ENCODE results near the gene MYL7.

The MYL7 gene

GRCh38 chr7:44117801-44118429 lies 23.2 kb downstream of the MYL7 start:
- H3K27me3 Mint-ChIP-seq (ENCODE audit: low read depth, poor library complexity): no peaks in the 10 kb centered on the region

GRCh38 chr7:44116789-44117666 lies 24.1 kb downstream of the MYL7 start:
- no peak for TF ChIP-seq CTCF (IDR thresholded peaks at IDR 0.05)
- H3K9me3 Mint-ChIP-seq: no peaks in the 10 kb centered on the region
- DNase-seq: no peak
- no peaks in the 10 kb centered on the region for H3K27me3 Mint-ChIP-seq (ENCODE audit: low read depth, poor library complexity)
- H3K4me1 Mint-ChIP-seq: peaks cover 22% of the 10 kb centered on the region
- H3K27ac Mint-ChIP-seq: peak overlapping the region; percentile 42
- peaks cover 44% of the 10 kb centered on the region for H3K36me3 Mint-ChIP-seq (ENCODE audit: low read depth)
- no peak overlapping the region for H3K4me3 Mint-ChIP-seq

More at GRCh38 chr7:44117801-44118429, 23.2 kb downstream of the MYL7 start:
- Mint-ChIP-seq H3K9me3 (no peaks in the 10 kb centered on the region), H3K4me3 (no peak overlapping the region), H3K36me3 (ENCODE audit: low read depth) (peaks cover 44% of the 10 kb centered on the region), H3K4me1 (peaks cover 30% of the 10 kb centered on the region), H3K27ac (peak overlapping the region; percentile 70)
- no peak for DNase-seq
- no peak for TF ChIP-seq CTCF (IDR thresholded peaks at IDR 0.05)

GRCh38 chr7:44116087-44116788 lies 24.9 kb downstream of the MYL7 start:
- H3K4me1 Mint-ChIP-seq: peaks cover 18% of the 10 kb centered on the region
- peaks cover 44% of the 10 kb centered on the region for H3K36me3 Mint-ChIP-seq (ENCODE audit: low read depth)
- H3K9me3 Mint-ChIP-seq: no peaks in the 10 kb centered on the region
- no peak overlapping the region for H3K27ac Mint-ChIP-seq
- no peak for TF ChIP-seq CTCF (IDR thresholded peaks at IDR 0.05)
- H3K4me3 Mint-ChIP-seq: no peak overlapping the region
- H3K27me3 Mint-ChIP-seq (ENCODE audit: low read depth, poor library complexity): no peaks in the 10 kb centered on the region
- no peak for DNase-seq

- H3K27me3 Mint-ChIP-seq (ENCODE audit: low read depth, poor library complexity): no peaks in the 10 kb centered on the region
- H3K9me3 Mint-ChIP-seq: no peaks in the 10 kb centered on the region
- TF ChIP-seq CTCF (IDR thresholded peaks at IDR 0.05): no peak
- peak overlapping the region; percentile 71 for H3K27ac Mint-ChIP-seq
- no peak overlapping the region for H3K4me3 Mint-ChIP-seq
- H3K36me3 Mint-ChIP-seq (ENCODE audit: low read depth): peaks cover 29% of the 10 kb centered on the region
- no peak for DNase-seq
- peaks cover 3% of the 10 kb centered on the region for H3K4me1 Mint-ChIP-seq
Observed at GRCh38 chr7:44114586-44115310, 26.4 kb downstream of the MYL7 start.

- Mint-ChIP-seq H3K9me3 (no peaks in the 10 kb centered on the region), H3K27me3 (ENCODE audit: low read depth, poor library complexity) (no peaks in the 10 kb centered on the region), H3K4me3 (no peak overlapping the region), H3K36me3 (ENCODE audit: low read depth) (peaks cover 20% of the 10 kb centered on the region), H3K27ac (peak overlapping the region; percentile 71), H3K4me1 (no peaks in the 10 kb centered on the region)
- DNase-seq: no peak
- TF ChIP-seq CTCF (IDR thresholded peaks at IDR 0.05): no peak
Observed at GRCh38 chr7:44113764-44114354, 27.3 kb downstream of the MYL7 start.
